ENCODE measurements around the gene TXNDC11.

Gene TXNDC11

DNA sequence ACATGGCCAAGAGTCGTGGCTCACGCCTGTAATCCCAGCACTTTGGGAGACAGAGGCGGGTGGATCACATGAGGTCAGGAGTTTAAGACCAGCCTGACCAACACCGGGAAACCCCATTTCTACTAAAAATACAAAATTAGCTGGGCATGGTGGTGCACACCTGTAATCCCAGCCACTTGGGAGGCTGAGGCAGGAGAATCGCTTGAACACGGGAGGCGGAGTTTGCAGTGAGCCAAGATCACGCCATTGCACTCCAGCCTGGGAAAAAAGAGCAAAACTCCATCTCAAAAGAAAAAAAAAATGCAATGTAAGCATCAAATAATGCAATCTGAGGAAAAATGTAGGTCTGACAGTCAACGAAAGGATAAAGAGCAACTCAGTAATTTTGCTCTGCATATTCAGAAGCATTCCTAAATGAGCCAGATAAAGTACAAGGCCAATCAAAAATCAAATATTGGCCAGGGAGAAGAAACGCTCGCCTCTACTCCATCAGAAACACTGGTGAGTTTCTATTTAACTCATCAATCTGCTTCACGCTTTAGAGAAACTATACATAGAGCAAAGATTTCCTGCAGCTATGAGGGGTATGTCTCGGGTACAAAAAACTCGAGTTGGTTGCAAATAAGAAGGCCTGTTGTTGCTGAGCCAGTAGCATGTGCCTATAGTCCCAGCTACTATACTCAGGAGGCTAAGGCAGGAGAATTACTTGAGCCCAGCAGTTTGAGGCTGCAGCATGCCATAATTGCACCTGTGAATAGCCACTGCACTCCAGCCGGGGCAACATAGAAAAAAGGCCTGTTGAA lies 3.7 kb downstream of the TXNDC11 start:
- Histone ChIP-seq H3K27me3 (ENCODE audit: insufficient read depth, insufficient read length) (no peaks in the 10 kb centered on the region), H3K4me3 (ENCODE audit: insufficient read length, low read depth) (no peak overlapping the region), H3K36me3 (ENCODE audit: insufficient read depth, insufficient read length, low read length) (peaks cover 31% of the 10 kb centered on the region), H3K9me3 (ENCODE audit: insufficient read depth, low read length) (no peaks in the 10 kb centered on the region), H3K9ac (ENCODE audit: insufficient read length, low read depth) (no peak overlapping the region), H3K4me1 (ENCODE audit: insufficient read depth, insufficient read length) (peaks cover 7% of the 10 kb centered on the region)
- no peak for TF ChIP-seq ZNF274 (IDR thresholded peaks at IDR 0.05; ENCODE audit: low read depth, low read length)
- no peak for DNase-seq (ENCODE audit: low read depth, low spot score)

DNA sequence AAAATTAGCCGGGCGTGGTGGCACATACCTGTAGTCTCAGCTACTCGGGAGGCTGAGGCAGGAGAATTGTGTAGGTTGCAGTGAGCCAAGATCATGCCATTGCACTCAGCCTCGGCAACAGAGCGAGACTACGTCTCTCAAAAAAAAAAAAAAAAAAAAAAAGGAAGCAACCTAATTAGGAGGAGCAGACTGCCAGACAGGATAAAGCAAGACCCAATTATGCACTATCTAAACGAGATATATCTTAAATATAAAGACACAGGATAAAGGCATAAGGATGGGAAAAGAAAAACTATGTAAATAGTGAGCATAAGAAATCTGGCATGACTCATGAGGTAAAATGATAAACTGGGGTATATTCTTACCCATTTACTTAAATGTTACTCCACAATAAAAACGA lies 4.9 kb downstream of the TXNDC11 start:
- Histone ChIP-seq H3K27me3 (ENCODE audit: insufficient read depth, insufficient read length) (no peaks in the 10 kb centered on the region), H3K36me3 (ENCODE audit: insufficient read depth, insufficient read length, low read length) (peaks cover 43% of the 10 kb centered on the region), H3K9me3 (ENCODE audit: insufficient read depth, low read length) (no peaks in the 10 kb centered on the region), H3K4me3 (ENCODE audit: insufficient read length, low read depth) (no peak overlapping the region), H3K4me1 (ENCODE audit: insufficient read depth, insufficient read length) (peaks cover 3% of the 10 kb centered on the region), H3K9ac (ENCODE audit: insufficient read length, low read depth) (no peak overlapping the region)
- no peak for TF ChIP-seq YY1 (IDR thresholded peaks at IDR 0.05; ENCODE audit: insufficient read depth, insufficient read length)
- no peak for TF ChIP-seq SUZ12 (IDR thresholded peaks at IDR 0.05; ENCODE audit: extremely low read depth, insufficient read depth, insufficient read length)
- no peak for TF ChIP-seq ZNF274 (IDR thresholded peaks at IDR 0.05; ENCODE audit: low read depth, low read length)
- DNase-seq (ENCODE audit: low read depth, low spot score): no peak

DNA sequence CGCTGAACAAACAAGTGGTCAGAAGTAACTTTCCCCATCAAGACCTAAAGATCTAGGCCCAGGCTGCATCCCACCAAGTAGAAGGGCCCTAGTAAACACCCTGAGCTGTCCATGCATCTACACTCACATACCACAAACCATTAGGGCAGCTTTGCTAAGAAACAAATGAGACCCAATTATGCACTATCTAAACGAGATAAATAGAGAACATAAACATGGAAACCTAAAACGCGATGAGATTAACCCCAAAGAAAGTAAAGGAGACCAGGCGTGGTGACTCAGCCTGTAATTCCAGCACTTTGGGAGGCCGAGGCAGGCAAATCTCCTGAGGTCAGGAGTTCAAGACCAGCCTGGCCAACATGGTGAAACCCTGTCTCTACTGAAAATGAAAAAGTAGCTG lies 5.8 kb downstream of the TXNDC11 start:
- H3K4me3 ChIP-seq (ENCODE audit: insufficient read length, low read depth): no peak overlapping the region
- TF ChIP-seq YY1 (IDR thresholded peaks at IDR 0.05; ENCODE audit: insufficient read depth, insufficient read length) (no peak), ZNF274 (IDR thresholded peaks at IDR 0.05; ENCODE audit: low read depth, low read length) (no peak)
- no peaks in the 10 kb centered on the region for H3K9me3 ChIP-seq (ENCODE audit: insufficient read depth, low read length)
- peaks cover 51% of the 10 kb centered on the region for H3K36me3 ChIP-seq (ENCODE audit: insufficient read depth, insufficient read length, low read length)
- H3K9ac ChIP-seq (ENCODE audit: insufficient read length, low read depth): no peak overlapping the region
- H3K4me1 ChIP-seq (ENCODE audit: insufficient read depth, insufficient read length): peaks cover 3% of the 10 kb centered on the region
- no peaks in the 10 kb centered on the region for H3K27me3 ChIP-seq (ENCODE audit: insufficient read depth, insufficient read length)
- no peak for DNase-seq (ENCODE audit: low read depth, low spot score)

DNA sequence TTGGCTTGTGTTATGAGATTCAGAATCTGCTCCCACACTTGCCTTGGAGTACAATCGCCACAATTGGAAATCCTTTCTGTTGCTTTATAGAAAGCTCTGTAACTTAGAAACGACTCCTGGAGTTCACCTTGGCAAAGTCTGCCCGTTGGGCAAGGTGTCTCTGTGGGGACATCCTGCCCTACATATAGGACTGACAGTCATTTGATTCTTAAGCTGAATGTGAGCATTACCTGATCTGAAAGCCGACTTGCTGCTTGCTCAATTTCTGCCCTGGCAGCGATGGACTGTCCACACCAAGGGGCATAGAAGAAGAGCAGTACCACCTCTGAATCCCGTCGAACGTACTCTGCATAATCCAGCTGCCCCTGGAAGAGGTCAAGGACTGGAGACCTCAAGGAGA lies 6.9 kb downstream of the TXNDC11 start:
- H3K4me3 ChIP-seq (ENCODE audit: insufficient read length, low read depth): no peak overlapping the region
- peaks cover 62% of the 10 kb centered on the region for H3K36me3 ChIP-seq (ENCODE audit: insufficient read depth, insufficient read length, low read length)
- no peaks in the 10 kb centered on the region for H3K4me1 ChIP-seq (ENCODE audit: insufficient read depth, insufficient read length)
- H3K9ac ChIP-seq (ENCODE audit: insufficient read length, low read depth): no peak overlapping the region
- DNase-seq (ENCODE audit: low read depth, low spot score): no peak
- TF ChIP-seq SUZ12 (IDR thresholded peaks at IDR 0.05; ENCODE audit: extremely low read depth, insufficient read depth, insufficient read length) (no peak), YY1 (IDR thresholded peaks at IDR 0.05; ENCODE audit: insufficient read depth, insufficient read length) (no peak), ZNF274 (IDR thresholded peaks at IDR 0.05; ENCODE audit: low read depth, low read length) (no peak)
- no peaks in the 10 kb centered on the region for H3K9me3 ChIP-seq (ENCODE audit: insufficient read depth, low read length)
- H3K27me3 ChIP-seq (ENCODE audit: insufficient read depth, insufficient read length): no peaks in the 10 kb centered on the region

DNA sequence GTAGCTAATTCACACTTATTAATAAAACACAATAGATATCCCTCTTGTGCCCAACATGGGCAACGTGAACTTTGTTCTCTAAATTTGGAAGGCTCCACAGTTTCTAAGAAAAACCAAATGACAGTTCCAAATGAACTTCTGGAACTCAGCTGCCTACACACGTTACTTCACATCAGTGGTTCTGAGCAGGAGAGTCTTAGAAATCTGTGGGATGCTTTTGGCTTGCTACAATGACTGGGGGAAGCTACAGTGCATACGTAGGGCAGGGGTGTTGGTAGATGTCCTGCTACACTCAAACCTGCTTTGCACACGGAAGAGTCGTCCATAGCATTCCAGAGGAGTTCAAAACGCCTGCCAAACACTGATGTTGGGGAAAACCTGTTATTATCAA lies 8.0 kb downstream of the TXNDC11 start:
- TF ChIP-seq ZNF274 (IDR thresholded peaks at IDR 0.05; ENCODE audit: low read depth, low read length): no peak
- TF ChIP-seq YY1 (IDR thresholded peaks at IDR 0.05; ENCODE audit: insufficient read depth, insufficient read length): no peak
- TF ChIP-seq SUZ12 (IDR thresholded peaks at IDR 0.05; ENCODE audit: extremely low read depth, insufficient read depth, insufficient read length): no peak
- Histone ChIP-seq H3K4me3 (ENCODE audit: insufficient read length, low read depth) (no peak overlapping the region), H3K4me1 (ENCODE audit: insufficient read depth, insufficient read length) (no peaks in the 10 kb centered on the region), H3K9me3 (ENCODE audit: insufficient read depth, low read length) (no peaks in the 10 kb centered on the region), H3K36me3 (ENCODE audit: insufficient read depth, insufficient read length, low read length) (peaks cover 73% of the 10 kb centered on the region), H3K27me3 (ENCODE audit: insufficient read depth, insufficient read length) (no peaks in the 10 kb centered on the region), H3K9ac (ENCODE audit: insufficient read length, low read depth) (no peak overlapping the region)
- DNase-seq (ENCODE audit: low read depth, low spot score): no peak

DNA sequence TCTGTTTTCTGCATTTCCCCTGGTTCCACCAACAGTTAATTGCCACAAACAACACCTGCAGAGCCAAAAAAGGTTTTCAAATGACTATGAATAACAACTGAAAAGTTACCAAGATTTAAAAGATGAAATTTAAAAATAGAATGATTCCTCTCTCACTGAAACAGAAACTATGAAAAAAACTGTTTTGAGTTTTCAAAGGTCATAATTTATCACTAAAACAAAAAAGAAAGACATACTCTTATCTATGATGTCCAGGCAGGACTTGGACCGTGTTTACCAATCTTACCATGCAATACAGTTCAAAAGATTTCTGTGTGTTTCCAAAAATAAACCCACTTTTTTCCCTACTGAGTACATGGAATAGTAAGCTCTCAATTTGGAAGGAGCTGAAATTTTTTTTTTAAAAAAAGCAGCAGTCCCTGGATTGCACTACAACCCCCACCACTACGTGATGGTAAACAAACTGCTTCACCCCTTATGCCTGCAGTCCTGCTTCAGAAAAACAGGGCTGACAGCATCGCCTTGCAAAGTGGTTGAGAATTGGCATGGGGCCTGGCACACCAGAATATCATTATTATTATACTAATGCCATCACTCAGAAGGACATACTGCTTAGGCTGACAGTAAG lies 8.5 kb downstream of the TXNDC11 start:
- peaks cover 78% of the 10 kb centered on the region for H3K36me3 ChIP-seq (ENCODE audit: insufficient read depth, insufficient read length, low read length)
- no peak overlapping the region for H3K4me3 ChIP-seq (ENCODE audit: insufficient read length, low read depth)
- no peak overlapping the region for H3K9ac ChIP-seq (ENCODE audit: insufficient read length, low read depth)
- DNase-seq (ENCODE audit: low read depth, low spot score): no peak
- H3K4me1 ChIP-seq (ENCODE audit: insufficient read depth, insufficient read length): no peaks in the 10 kb centered on the region
- no peak for TF ChIP-seq SUZ12 (IDR thresholded peaks at IDR 0.05; ENCODE audit: extremely low read depth, insufficient read depth, insufficient read length)
- no peak for TF ChIP-seq YY1 (IDR thresholded peaks at IDR 0.05; ENCODE audit: insufficient read depth, insufficient read length)
- no peak for TF ChIP-seq ZNF274 (IDR thresholded peaks at IDR 0.05; ENCODE audit: low read depth, low read length)
- no peaks in the 10 kb centered on the region for H3K27me3 ChIP-seq (ENCODE audit: insufficient read depth, insufficient read length)
- no peaks in the 10 kb centered on the region for H3K9me3 ChIP-seq (ENCODE audit: insufficient read depth, low read length)

DNA sequence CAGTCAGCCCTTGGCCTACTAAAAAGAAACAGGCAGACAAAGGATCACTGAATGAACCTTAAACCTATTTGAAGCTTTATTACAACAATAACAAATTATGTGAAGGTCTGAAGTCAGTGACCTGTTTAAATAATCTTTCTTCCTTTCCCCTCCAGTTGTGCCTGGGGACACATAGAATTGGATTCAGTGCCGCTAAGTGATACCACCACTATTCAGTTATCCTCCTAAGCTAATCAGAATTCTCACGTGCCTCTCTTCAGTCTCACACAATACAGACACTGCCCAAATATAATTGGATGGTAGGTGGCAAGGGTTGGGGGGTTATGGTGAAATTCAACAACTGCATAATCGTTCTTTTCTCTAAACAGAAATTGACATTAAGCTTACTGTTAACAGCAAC lies 11.4 kb downstream of the TXNDC11 start:
- H3K4me3 ChIP-seq (ENCODE audit: insufficient read length, low read depth): no peak overlapping the region
- TF ChIP-seq ZNF274 (IDR thresholded peaks at IDR 0.05; ENCODE audit: low read depth, low read length) (no peak), YY1 (IDR thresholded peaks at IDR 0.05; ENCODE audit: insufficient read depth, insufficient read length) (no peak), SUZ12 (IDR thresholded peaks at IDR 0.05; ENCODE audit: extremely low read depth, insufficient read depth, insufficient read length) (no peak)
- peaks cover 85% of the 10 kb centered on the region for H3K36me3 ChIP-seq (ENCODE audit: insufficient read depth, insufficient read length, low read length)

More for the DNA sequence above, 11.4 kb downstream of the TXNDC11 start:
- Histone ChIP-seq H3K4me1 (ENCODE audit: insufficient read depth, insufficient read length) (no peaks in the 10 kb centered on the region), H3K27me3 (ENCODE audit: insufficient read depth, insufficient read length) (no peaks in the 10 kb centered on the region), H3K9me3 (ENCODE audit: insufficient read depth, low read length) (no peaks in the 10 kb centered on the region), H3K9ac (ENCODE audit: insufficient read length, low read depth) (no peak overlapping the region)
- DNase-seq (ENCODE audit: low read depth, low spot score): no peak
